ENCODE measurements around the gene ATP1A2.

The ATP1A2 gene

GRCh38 chr1:160115545-160116282 is at the start of gene ATP1A2:
ATP1A2 (plus strand) TSS chr1:160115759; CDS start chr1:160115862, 103 bp downstream.
- DNase-seq: no peak

- no peak for DNase-seq
These were observed 48.5 kb upstream of the ATP1A2 start for GRCh38 chr1:160066829-160067745.

- no peak for DNase-seq
These were observed 47.3 kb upstream of the ATP1A2 start for GRCh38 chr1:160068225-160068624.

GRCh38 chr1:160069460-160070231 is 45.9 kb upstream of the ATP1A2 start, which contains the start of gene KCNJ10:
KCNJ10 (minus strand) TSS chr1:160070160; CDS start chr1:160042532, 27,628 bp downstream.
- no peak for DNase-seq

- DNase-seq: peak; percentile 85
These were observed 45.1 kb upstream of the ATP1A2 start for GRCh38 chr1:160070243-160071163.

GRCh38 chr1:160071289-160071688 is 44.3 kb upstream of the ATP1A2 start:
- no peak for DNase-seq

GRCh38 chr1:160074865-160075264 is 40.7 kb upstream of the ATP1A2 start:
- DNase-seq: no peak

- DNase-seq: no peak
These were observed 39.7 kb upstream of the ATP1A2 start for GRCh38 chr1:160075836-160076235.

- no peak for DNase-seq
These were observed 39.3 kb upstream of the ATP1A2 start for GRCh38 chr1:160076295-160076694.

GRCh38 chr1:160077486-160077885 is 38.1 kb upstream of the ATP1A2 start:
- no peak for DNase-seq

GRCh38 chr1:160078512-160079195 is 36.9 kb upstream of the ATP1A2 start:
- peak; percentile 60 for DNase-seq

GRCh38 chr1:160079448-160079847 is 36.1 kb upstream of the ATP1A2 start:
- no peak for DNase-seq

- no peak for DNase-seq
These were observed 35.0 kb upstream of the ATP1A2 start for GRCh38 chr1:160080381-160081100.

- no peak for DNase-seq
These were observed 34.2 kb upstream of the ATP1A2 start, which contains the start of gene KCNJ9 for GRCh38 chr1:160081261-160081936. KCNJ9 (plus strand) TSS chr1:160081538; CDS start chr1:160084031, 2,493 bp downstream.

- DNase-seq: no peak
These were observed 33.1 kb upstream of the ATP1A2 start for GRCh38 chr1:160082487-160082886.

GRCh38 chr1:160082926-160083325 is 32.6 kb upstream of the ATP1A2 start:
- no peak for DNase-seq

- DNase-seq: peak; percentile 85
These were observed 31.4 kb upstream of the ATP1A2 start for GRCh38 chr1:160083968-160084770.

GRCh38 chr1:160084771-160085321 is 30.7 kb upstream of the ATP1A2 start:
- DNase-seq: no peak
